Liver (tissue), 9 donors: ENCODE measurements around the gene LRP11. TPM values are rescaled to one million over a fixed set of nuclear protein-coding genes. Genes with fewer than 3 reads are reported as not detected.

Experiments
- DNase-seq: peaks from one replicate; pipeline ENCODE4 v3.0.0-alpha.2; 2017; ENCODE audit warnings: low spot score
- H3K27ac ChIP-seq, 2 donors: one replicate each; pipeline ENCODE4 v1.7.0; 2013; ENCODE audit warnings: inconsistent platforms in 2 of 2, low read length in 2 of 2, control low read depth in 1 of 2, low read depth in 1 of 2, mild to moderate bottlenecking in 1 of 2
- H3K27me3 ChIP-seq, 4 donors: one replicate each; pipeline versions ENCODE4 v1.6.1 to v1.7.0; 2013; ENCODE audit warnings: low read length in 3 of 4, inconsistent platforms in 1 of 4, mild to moderate bottlenecking in 1 of 4, moderate library complexity in 1 of 4; ENCODE audit not compliant: control insufficient read depth in 4 of 4, insufficient read depth in 4 of 4
- H3K36me3 ChIP-seq, 4 donors: one replicate each; pipeline versions ENCODE4 v1.6.1 to v1.7.0; 2013; ENCODE audit warnings: low read length in 3 of 4, mild to moderate bottlenecking in 3 of 4, low read depth in 1 of 4, moderate library complexity in 1 of 4; ENCODE audit not compliant: control insufficient read depth in 4 of 4, insufficient read depth in 3 of 4
- H3K4me1 ChIP-seq, 4 donors: one replicate each; pipeline versions ENCODE4 v1.6.1 to v1.7.0; 2013; ENCODE audit warnings: low read length in 3 of 4, mild to moderate bottlenecking in 3 of 4, moderate library complexity in 1 of 4; ENCODE audit not compliant: control insufficient read depth in 4 of 4, insufficient read depth in 4 of 4
- H3K4me3 ChIP-seq, 3 donors: one replicate each; pipeline versions ENCODE4 v1.6.1 to v1.7.0; 2013; ENCODE audit warnings: low read length in 3 of 3, control low read depth in 1 of 3, low read depth in 1 of 3, mild to moderate bottlenecking in 1 of 3
- H3K9ac ChIP-seq, 2 donors: one replicate each; pipeline ENCODE4 v1.7.0; 2013; ENCODE audit warnings: low read length in 2 of 2, mild to moderate bottlenecking in 2 of 2, moderate library complexity in 2 of 2, control low read depth in 1 of 2, low read depth in 1 of 2
- H3K9me3 ChIP-seq, 4 donors: one replicate each; pipeline versions ENCODE4 v1.6.1 to v1.7.0; 2013; ENCODE audit warnings: low read length in 3 of 4; ENCODE audit not compliant: control insufficient read depth in 4 of 4
- CTCF ChIP-seq: fragments of 150-350 bp; IDR thresholded peaks from 2 replicates; pipeline ENCODE4 v1.5.1; 2017; ENCODE audit warnings: improper control_type of control experiment, low read depth, low read length; ENCODE audit not compliant: missing input control
- EGR1 ChIP-seq, 2 donors: IDR thresholded peaks; 2 replicates each; pipeline ENCODE4 v1.6.1; 2016 to 2018; ENCODE audit warnings: antibody characterized with exemption in 2 of 2, low read depth in 2 of 2
- FOXA1 ChIP-seq: IDR thresholded peaks from 2 replicates; pipeline ENCODE4 v1.6.1; 2016; ENCODE audit warnings: antibody characterized with exemption
- FOXA2 ChIP-seq: IDR thresholded peaks from 2 replicates; pipeline ENCODE4 v1.6.1; 2016; ENCODE audit warnings: antibody characterized with exemption
- GABPA ChIP-seq, 2 donors: IDR thresholded peaks in 1 of 2; conservative IDR thresholded peaks in 1 of 2; 2 replicates each; pipeline ENCODE4 v1.6.1; 2016; ENCODE audit warnings: antibody characterized with exemption in 2 of 2, mild to moderate bottlenecking in 1 of 2, moderate library complexity in 1 of 2
- HNF4G ChIP-seq: IDR thresholded peaks from 2 replicates; pipeline ENCODE4 v1.6.1; 2016; ENCODE audit warnings: antibody characterized with exemption
- MAX ChIP-seq: IDR thresholded peaks from 2 replicates; pipeline ENCODE4 v1.6.1; 2016; ENCODE audit warnings: antibody characterized with exemption
- NR2F2 ChIP-seq: IDR thresholded peaks from 2 replicates; pipeline ENCODE4 v1.6.1; 2016; ENCODE audit warnings: antibody characterized with exemption
- RAD21 ChIP-seq, 2 donors: IDR thresholded peaks; 2 replicates each; pipeline ENCODE4 v1.6.1; 2016; ENCODE audit warnings: antibody characterized with exemption in 2 of 2, mild to moderate bottlenecking in 2 of 2
- REST ChIP-seq: IDR thresholded peaks from 2 replicates; pipeline ENCODE4 v1.6.1; 2016; ENCODE audit warnings: antibody characterized with exemption, mild to moderate bottlenecking
- SP1 ChIP-seq: IDR thresholded peaks from 2 replicates; pipeline ENCODE4 v1.6.1; 2018; ENCODE audit warnings: antibody characterized with exemption, mild to moderate bottlenecking
- TAF1 ChIP-seq: conservative IDR thresholded peaks from 2 replicates; pipeline ENCODE4 v1.6.1; 2016; ENCODE audit warnings: antibody characterized with exemption, mild to moderate bottlenecking
- YY1 ChIP-seq: IDR thresholded peaks from 2 replicates; pipeline ENCODE4 v1.6.1; 2016; ENCODE audit warnings: antibody characterized with exemption, mild to moderate bottlenecking
- WGBS: extraction: QIAGEN DNeasy Blood & Tissue Kit; methylation state at CpG from one replicate; pipeline ENCODE4 v1.1.7; 2013; 5-methylcytosine and 5-hydroxymethylcytosine counted together
- polyA plus RNA-seq, 2 donors: library from polyadenylated mRNA; stranded (reverse) in 1 of 2; unstranded in 1 of 2; fragments of 200-250 nt in 1 of 2; fragments of >200 nt in 1 of 2; fragmentation: Nextera tagmentation in 1 of 2; extraction: Ambion mirVana in 1 of 2; gene quantifications; one replicate each; pipeline versions ENCODE4 v1.2.1 to v1.2.3, GENCODE V29; 2013 to 2015
- total RNA-seq, 2 donors: library from RNA; depleted of rRNA; stranded (reverse); fragments of >200 nt; gene quantifications; one replicate each; pipeline ENCODE4 v1.2.3, GENCODE V29; 2014
- donor health status: healthy.
- donor health status: healthy.
- donor health status: healthy.
- donor health status: healthy.
- donor health status: healthy.

The LRP11 gene
- total and polyA plus RNA-seq, 4 donors = 3.4 to 13.3 (median 6.0) TPM

- H3K9me3 ChIP-seq = peaks cover 0 to under 1% (median 0%) of the 10 kb centered on the region in 4 donors
- H3K27ac ChIP-seq = no peak overlapping the region
- DNase-seq = no peak
- H3K27me3 ChIP-seq = no peaks in the 10 kb centered on the region
- no peaks in the 10 kb centered on the region for H3K4me1 ChIP-seq
- no peak overlapping the region for H3K9ac ChIP-seq
- peaks cover 3 to 18% (median 12%) of the 10 kb centered on the region in 4 donors for H3K36me3 ChIP-seq
- TF ChIP-seq MAX = no peak
- no peak overlapping the region for H3K4me3 ChIP-seq
- WGBS = 98% methylated on average over 3 of the region's 3 CpGs
Measured at GRCh38 chr6:149771185-149771584, 93.0 kb downstream of the LRP11 start.

- Histone ChIP-seq H3K4me3 (no peak overlapping the region), H3K9me3 (peaks cover 0 to 3% (median 2%) of the 10 kb centered on the region in 4 donors), H3K36me3 (peaks cover 3 to 16% (median 11%) of the 10 kb centered on the region in 4 donors), H3K27ac (no peak overlapping the region), H3K27me3 (no peaks in the 10 kb centered on the region), H3K9ac (no peak overlapping the region), H3K4me1 (no peaks in the 10 kb centered on the region)
- no peak for DNase-seq
- TF ChIP-seq REST (no peak), GABPA (IDR thresholded peaks at IDR 0.05 in 1 of 2, conservative IDR thresholded peaks at IDR 0.05 in 1 of 2) (no peak), EGR1 (IDR thresholded peaks at IDR 0.05; ENCODE audit: low read depth in 2 of 2) (no peak), NR2F2 (no peak), HNF4G (no peak), CTCF (no peak), RAD21 (IDR thresholded peaks at IDR 0.05) (no peak), FOXA1 (no peak), FOXA2 (no peak), YY1 (no peak), TAF1 (no peak), MAX (no peak), SP1 (no peak)
- WGBS = 82% methylated on average over 2 of the region's 2 CpGs
Measured at GRCh38 chr6:149769676-149770075, 94.5 kb downstream of the LRP11 start.

Other genes with a start within 250 kb of the LRP11 start
- gene KATNA1, start 215.6 kb downstream of the LRP11 start, total RNA-seq = 10 to 100 TPM in 1 of 2 donors, 1 to 10 TPM in 1; 8.3 to 14.5 TPM
- gene KATNA1, start 215.6 kb downstream of the LRP11 start, polyA plus RNA-seq = 1 to 10 TPM; 3.1 to 4.8 TPM
- gene LATS1, start 146.3 kb downstream of the LRP11 start, total RNA-seq = 1 to 10 TPM; 8.3 to 9.2 TPM
- gene LATS1, start 146.3 kb downstream of the LRP11 start, polyA plus RNA-seq = 1 to 10 TPM; 2.7 to 2.8 TPM
- gene NUP43, start 117.8 kb downstream of the LRP11 start, total RNA-seq = 10 to 100 TPM; 16.2 to 18.5 TPM
- gene NUP43, start 117.8 kb downstream of the LRP11 start, polyA plus RNA-seq = 1 to 10 TPM; 3.2 to 4.6 TPM
- gene PCMT1, start 114.6 kb downstream of the LRP11 start, total RNA-seq = 10 to 100 TPM; 72.7 to 77.2 TPM
- gene PCMT1, start 114.6 kb downstream of the LRP11 start, polyA plus RNA-seq = 10 to 100 TPM; 56.8 to 78.8 TPM
- gene RAET1E, start 33.8 kb upstream of the LRP11 start, total RNA-seq = not detected
- not detected for gene RAET1E, start 33.8 kb upstream of the LRP11 start, polyA plus RNA-seq
- gene RAET1G, start 58.8 kb upstream of the LRP11 start, total RNA-seq = not detected
- gene RAET1G, start 58.8 kb upstream of the LRP11 start, polyA plus RNA-seq = not detected
- under 1 TPM; 0.14 to 0.25 TPM for gene ULBP2, start 77.7 kb upstream of the LRP11 start, total RNA-seq
- under 1 TPM; 0.15 to 0.27 TPM for gene ULBP2, start 77.7 kb upstream of the LRP11 start, polyA plus RNA-seq
- gene ULBP1, start 99.6 kb upstream of the LRP11 start, total RNA-seq = under 1 TPM; under 0.01 to 0.05 TPM
- gene ULBP1, start 99.6 kb upstream of the LRP11 start, polyA plus RNA-seq = under 1 TPM in 1 of 2 donors, not detected in 1; 0.03 TPM
- gene RAET1L, start 161.2 kb upstream of the LRP11 start, total RNA-seq = not detected
- not detected for gene RAET1L, start 161.2 kb upstream of the LRP11 start, polyA plus RNA-seq
- gene ULBP3, start 204.8 kb upstream of the LRP11 start, total RNA-seq = 1 to 10 TPM in 1 of 2 donors, under 1 TPM in 1; 0.92 to 2.3 TPM
- under 1 TPM in 1 of 2 donors, not detected in 1; 0.88 TPM for gene ULBP3, start 204.8 kb upstream of the LRP11 start, polyA plus RNA-seq